ENCODE data around the gene SLC15A2. TPM values are rescaled to one million over a fixed set of nuclear protein-coding genes. Genes with fewer than 3 reads are reported as not detected.

Gene SLC15A2
- total and polyA plus RNA-seq, 10 of the 15 experiments (the other 5 are each of a cell fraction or from before 2014, with no cell fraction given), result 0.64 to 7.2 (median 2.4) TPM

DNA sequence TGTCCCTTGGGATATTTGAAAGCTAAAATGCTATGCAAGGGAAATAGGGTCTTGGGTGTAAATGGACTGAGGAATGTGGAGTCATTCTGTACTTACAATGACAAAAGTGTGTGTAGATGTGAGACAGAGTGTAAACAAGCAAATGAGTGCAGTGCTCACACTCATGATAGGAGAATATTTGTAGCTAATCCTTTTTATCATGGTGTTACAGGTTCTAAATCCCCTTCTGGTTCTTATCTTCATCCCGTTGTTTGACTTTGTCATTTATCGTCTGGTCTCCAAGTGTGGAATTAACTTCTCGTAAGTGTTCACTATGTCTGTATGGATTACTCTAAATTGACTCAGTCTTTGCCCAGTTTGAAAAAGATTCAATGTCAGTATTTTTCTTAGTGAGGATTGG, 30.5 kb downstream of the SLC15A2 start (continued):
- no peak for TF ChIP-seq IKZF1 (conservative IDR thresholded peaks at IDR 0.05)
- TF ChIP-seq HCFC1 (IDR thresholded peaks at IDR 0.05; ENCODE audit: low read length), result no peak
- TF ChIP-seq CHD4 (IDR thresholded peaks at IDR 0.05), result no peak
- TF ChIP-seq, protein P1, sequence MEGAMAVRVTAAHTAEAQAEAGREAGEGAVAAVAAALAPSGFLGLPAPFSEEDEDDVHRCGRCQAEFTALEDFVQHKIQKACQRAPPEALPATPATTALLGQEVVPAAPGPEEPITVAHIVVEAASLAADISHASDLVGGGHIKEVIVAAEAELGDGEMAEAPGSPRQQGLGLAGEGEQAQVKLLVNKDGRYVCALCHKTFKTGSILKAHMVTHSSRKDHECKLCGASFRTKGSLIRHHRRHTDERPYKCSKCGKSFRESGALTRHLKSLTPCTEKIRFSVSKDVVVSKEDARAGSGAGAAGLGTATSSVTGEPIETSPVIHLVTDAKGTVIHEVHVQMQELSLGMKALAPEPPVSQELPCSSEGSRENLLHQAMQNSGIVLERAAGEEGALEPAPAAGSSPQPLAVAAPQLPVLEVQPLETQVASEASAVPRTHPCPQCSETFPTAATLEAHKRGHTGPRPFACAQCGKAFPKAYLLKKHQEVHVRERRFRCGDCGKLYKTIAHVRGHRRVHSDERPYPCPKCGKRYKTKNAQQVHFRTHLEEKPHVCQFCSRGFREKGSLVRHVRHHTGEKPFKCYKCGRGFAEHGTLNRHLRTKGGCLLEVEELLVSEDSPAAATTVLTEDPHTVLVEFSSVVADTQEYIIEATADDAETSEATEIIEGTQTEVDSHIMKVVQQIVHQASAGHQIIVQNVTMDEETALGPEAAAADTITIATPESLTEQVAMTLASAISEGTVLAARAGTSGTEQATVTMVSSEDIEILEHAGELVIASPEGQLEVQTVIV (IDR thresholded peaks at IDR 0.05; ENCODE audit: borderline replicate concordance, partially characterized antibody), result no peak
- no peak for TF ChIP-seq LARP7 (IDR thresholded peaks at IDR 0.05)
- no peak for TF ChIP-seq IRF4 (IDR thresholded peaks at IDR 0.05; ENCODE audit: low read depth, low read length)
- no peak for TF ChIP-seq SIX5 (IDR thresholded peaks at IDR 0.05; ENCODE audit: low read depth, low read length, severe bottlenecking)
- TF ChIP-seq POU2F2 (IDR thresholded peaks at IDR 0.05; ENCODE audit: borderline replicate concordance, low read depth, low read length), result no peak

DNA sequence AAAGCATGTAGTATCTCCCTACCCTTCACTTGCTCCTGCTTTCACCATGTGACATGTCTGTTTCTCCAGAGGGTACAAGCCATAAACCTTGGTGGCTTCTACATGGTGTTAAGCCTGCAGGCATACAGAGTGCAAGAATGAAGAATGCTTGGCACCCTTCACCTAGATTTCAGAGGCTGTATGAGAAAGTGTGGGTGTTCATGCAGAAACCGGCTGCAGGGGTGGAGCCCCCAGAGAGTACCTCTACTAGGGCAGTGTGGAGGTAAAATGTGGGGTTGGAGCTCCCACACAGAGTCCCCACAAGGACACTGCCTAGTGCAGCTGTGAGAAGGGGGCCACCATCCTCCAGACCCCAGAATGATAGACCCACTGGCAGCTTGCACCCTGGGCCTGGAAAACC, 32.2 kb downstream of the SLC15A2 start:
- no peak overlapping the region for H3K4me2 ChIP-seq (ENCODE audit: control insufficient read depth, insufficient read depth)
- H3K4me1 ChIP-seq (ENCODE audit: control insufficient read depth, insufficient read depth, low read length), result no peaks in the 10 kb centered on the region
- FAIRE-seq, result no peak
- ChIA-PET CTCF (no interaction called here), SMC1A (ENCODE audit: uncharacterized antibody, unreplicated experiment) (no interaction called here), POLR2A (no interaction called here), RAD21 (ENCODE audit: unreplicated experiment) (no interaction called here)
- no peaks in the 10 kb centered on the region for H4K20me1 ChIP-seq (ENCODE audit: control insufficient read depth, insufficient read depth)
- no peaks in the 10 kb centered on the region for H3K79me2 ChIP-seq (ENCODE audit: control insufficient read depth, insufficient read depth, low read length)
- H3K27me3 ChIP-seq (replicated peaks in 1 of 2; ENCODE audit: control insufficient read depth in 2 of 2, insufficient read depth in 2 of 2, low read length in 1 of 2), result no peaks in the 10 kb centered on the region
- no peak overlapping the region for H3K4me3 ChIP-seq
- 7% methylated on average over 1 of the region's 1 CpG for WGBS (ENCODE audit: insufficient coverage, insufficient replicate concordance, low lambda C conversion rate, missing lambda C conversion rate)
- H3K9me3 ChIP-seq (replicated peaks; ENCODE audit: control insufficient read depth, insufficient read depth, low read length), result no peaks in the 10 kb centered on the region
- H3K9ac ChIP-seq (ENCODE audit: control insufficient read depth, insufficient read depth, low read length), result no peak overlapping the region
- ATAC-seq, result no peak
- BruUV-seq (replicated peaks), result no TSS peak
- DNase-seq (ENCODE audit: low read depth, low spot score), result no peak
- peaks cover 3 to 18% of the 10 kb centered on the region in 2 experiments for H3K36me3 ChIP-seq (ENCODE audit: control insufficient read depth in 2 of 2, insufficient read depth in 2 of 2, low read length in 1 of 2)
- H3K27ac ChIP-seq (ENCODE audit: control insufficient read depth, insufficient read depth), result no peak overlapping the region
- in situ Hi-C loops (cut with MboI), result no loop called here
- intact Hi-C loops (cut with micrococcal nuclease; ENCODE audit: unreplicated experiment), result no loop called here
- no peak overlapping the region for H2AFZ ChIP-seq (ENCODE audit: control insufficient read depth, low read depth, low read length)
- TF ChIP-seq, protein P2, sequence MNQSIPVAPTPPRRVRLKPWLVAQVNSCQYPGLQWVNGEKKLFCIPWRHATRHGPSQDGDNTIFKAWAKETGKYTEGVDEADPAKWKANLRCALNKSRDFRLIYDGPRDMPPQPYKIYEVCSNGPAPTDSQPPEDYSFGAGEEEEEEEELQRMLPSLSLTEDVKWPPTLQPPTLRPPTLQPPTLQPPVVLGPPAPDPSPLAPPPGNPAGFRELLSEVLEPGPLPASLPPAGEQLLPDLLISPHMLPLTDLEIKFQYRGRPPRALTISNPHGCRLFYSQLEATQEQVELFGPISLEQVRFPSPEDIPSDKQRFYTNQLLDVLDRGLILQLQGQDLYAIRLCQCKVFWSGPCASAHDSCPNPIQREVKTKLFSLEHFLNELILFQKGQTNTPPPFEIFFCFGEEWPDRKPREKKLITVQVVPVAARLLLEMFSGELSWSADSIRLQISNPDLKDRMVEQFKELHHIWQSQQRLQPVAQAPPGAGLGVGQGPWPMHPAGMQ (IDR thresholded peaks at IDR 0.05; ENCODE audit: borderline replicate concordance), result no peak
- TF ChIP-seq, protein P3, sequence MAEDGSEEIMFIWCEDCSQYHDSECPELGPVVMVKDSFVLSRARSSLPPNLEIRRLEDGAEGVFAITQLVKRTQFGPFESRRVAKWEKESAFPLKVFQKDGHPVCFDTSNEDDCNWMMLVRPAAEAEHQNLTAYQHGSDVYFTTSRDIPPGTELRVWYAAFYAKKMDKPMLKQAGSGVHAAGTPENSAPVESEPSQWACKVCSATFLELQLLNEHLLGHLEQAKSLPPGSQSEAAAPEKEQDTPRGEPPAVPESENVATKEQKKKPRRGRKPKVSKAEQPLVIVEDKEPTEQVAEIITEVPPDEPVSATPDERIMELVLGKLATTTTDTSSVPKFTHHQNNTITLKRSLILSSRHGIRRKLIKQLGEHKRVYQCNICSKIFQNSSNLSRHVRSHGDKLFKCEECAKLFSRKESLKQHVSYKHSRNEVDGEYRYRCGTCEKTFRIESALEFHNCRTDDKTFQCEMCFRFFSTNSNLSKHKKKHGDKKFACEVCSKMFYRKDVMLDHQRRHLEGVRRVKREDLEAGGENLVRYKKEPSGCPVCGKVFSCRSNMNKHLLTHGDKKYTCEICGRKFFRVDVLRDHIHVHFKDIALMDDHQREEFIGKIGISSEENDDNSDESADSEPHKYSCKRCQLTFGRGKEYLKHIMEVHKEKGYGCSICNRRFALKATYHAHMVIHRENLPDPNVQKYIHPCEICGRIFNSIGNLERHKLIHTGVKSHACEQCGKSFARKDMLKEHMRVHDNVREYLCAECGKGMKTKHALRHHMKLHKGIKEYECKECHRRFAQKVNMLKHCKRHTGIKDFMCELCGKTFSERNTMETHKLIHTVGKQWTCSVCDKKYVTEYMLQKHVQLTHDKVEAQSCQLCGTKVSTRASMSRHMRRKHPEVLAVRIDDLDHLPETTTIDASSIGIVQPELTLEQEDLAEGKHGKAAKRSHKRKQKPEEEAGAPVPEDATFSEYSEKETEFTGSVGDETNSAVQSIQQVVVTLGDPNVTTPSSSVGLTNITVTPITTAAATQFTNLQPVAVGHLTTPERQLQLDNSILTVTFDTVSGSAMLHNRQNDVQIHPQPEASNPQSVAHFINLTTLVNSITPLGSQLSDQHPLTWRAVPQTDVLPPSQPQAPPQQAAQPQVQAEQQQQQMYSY (CRISPR knock-in tag; IDR thresholded peaks at IDR 0.05), result no peak
- no peak for TF ChIP-seq SP1 (IDR thresholded peaks at IDR 0.05; ENCODE audit: low read depth, low read length)
- TF ChIP-seq, protein P4, sequence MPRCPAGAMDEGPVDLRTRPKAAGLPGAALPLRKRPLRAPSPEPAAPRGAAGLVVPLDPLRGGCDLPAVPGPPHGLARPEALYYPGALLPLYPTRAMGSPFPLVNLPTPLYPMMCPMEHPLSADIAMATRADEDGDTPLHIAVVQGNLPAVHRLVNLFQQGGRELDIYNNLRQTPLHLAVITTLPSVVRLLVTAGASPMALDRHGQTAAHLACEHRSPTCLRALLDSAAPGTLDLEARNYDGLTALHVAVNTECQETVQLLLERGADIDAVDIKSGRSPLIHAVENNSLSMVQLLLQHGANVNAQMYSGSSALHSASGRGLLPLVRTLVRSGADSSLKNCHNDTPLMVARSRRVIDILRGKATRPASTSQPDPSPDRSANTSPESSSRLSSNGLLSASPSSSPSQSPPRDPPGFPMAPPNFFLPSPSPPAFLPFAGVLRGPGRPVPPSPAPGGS (IDR thresholded peaks at IDR 0.05; ENCODE audit: borderline replicate concordance, insufficient read depth, low read depth, low read length, poor library complexity, severe bottlenecking), result no peak
- TF ChIP-seq RB1 (IDR thresholded peaks at IDR 0.05; ENCODE audit: borderline replicate concordance), result no peak
- TF ChIP-seq, protein P5, sequence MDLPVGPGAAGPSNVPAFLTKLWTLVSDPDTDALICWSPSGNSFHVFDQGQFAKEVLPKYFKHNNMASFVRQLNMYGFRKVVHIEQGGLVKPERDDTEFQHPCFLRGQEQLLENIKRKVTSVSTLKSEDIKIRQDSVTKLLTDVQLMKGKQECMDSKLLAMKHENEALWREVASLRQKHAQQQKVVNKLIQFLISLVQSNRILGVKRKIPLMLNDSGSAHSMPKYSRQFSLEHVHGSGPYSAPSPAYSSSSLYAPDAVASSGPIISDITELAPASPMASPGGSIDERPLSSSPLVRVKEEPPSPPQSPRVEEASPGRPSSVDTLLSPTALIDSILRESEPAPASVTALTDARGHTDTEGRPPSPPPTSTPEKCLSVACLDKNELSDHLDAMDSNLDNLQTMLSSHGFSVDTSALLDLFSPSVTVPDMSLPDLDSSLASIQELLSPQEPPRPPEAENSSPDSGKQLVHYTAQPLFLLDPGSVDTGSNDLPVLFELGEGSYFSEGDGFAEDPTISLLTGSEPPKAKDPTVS (IDR thresholded peaks at IDR 0.05; ENCODE audit: low read depth, low read length), result no peak
